DND-41 (cell line): Measurements from ENCODE around the gene METTL24.

Experiments used
- ATAC-seq: fragments of 200-7000 bp; cut with Tn5 transposase; 3 replicates; pipeline ENCODE4 v1.9.1; 2021; ENCODE audit warnings: low read depth; ENCODE audit not compliant: insufficient read depth
- DNase-seq: peaks from one replicate; pipeline ENCODE4 v3.0.0-alpha.2; 2020
- H2AFZ ChIP-seq: 2 replicates; pipeline ENCODE4 v1.6.0; 2012; ENCODE audit warnings: low read depth, low read length
- H3K27ac ChIP-seq: 2 replicates; pipeline ENCODE4 v1.5.1; 2012; ENCODE audit warnings: low read length, inconsistent platforms
- H3K27me3 ChIP-seq: fragments of 200-600 bp; sonication (generic); 2 replicates; pipeline ENCODE4 v1.6.0; 2012; ENCODE audit warnings: low read length, mild to moderate bottlenecking, inconsistent platforms; ENCODE audit not compliant: insufficient read depth, poor library complexity
- H3K36me3 ChIP-seq: 2 replicates; pipeline ENCODE4 v1.5.1; 2012; ENCODE audit warnings: low read length, inconsistent platforms; ENCODE audit not compliant: insufficient read depth
- H3K4me1 ChIP-seq: 2 replicates; pipeline ENCODE4 v1.5.1; 2012; ENCODE audit warnings: mild to moderate bottlenecking, low read length; ENCODE audit not compliant: insufficient read depth
- H3K4me2 ChIP-seq: 2 replicates; pipeline ENCODE4 v1.6.0; 2012; ENCODE audit warnings: mild to moderate bottlenecking, moderate library complexity, low read length, inconsistent platforms; ENCODE audit not compliant: insufficient read depth
- H3K4me3 ChIP-seq, 2 experiments: fragments of 200-600 bp in 1 of 2; shearing (Covaris generic) in 1 of 2; 2 replicates each; pipeline ENCODE4 v1.5.1; 2012 to 2016; ENCODE audit warnings: inconsistent platforms in 2 of 2, low read length in 2 of 2, mild to moderate bottlenecking in 2 of 2, low read depth in 1 of 2, moderate library complexity in 1 of 2
- H3K79me2 ChIP-seq: 2 replicates; pipeline ENCODE4 v1.6.0; 2012; ENCODE audit warnings: low read length, inconsistent platforms; ENCODE audit not compliant: insufficient read depth
- H3K9ac ChIP-seq: 2 replicates; pipeline ENCODE4 v1.6.0; 2012; ENCODE audit warnings: low read depth, mild to moderate bottlenecking, inconsistent platforms, low read length, moderate library complexity
- H3K9me3 ChIP-seq: 2 replicates; pipeline ENCODE4 v1.5.1; 2012; ENCODE audit warnings: low read length, moderate library complexity, mild to moderate bottlenecking, inconsistent platforms; ENCODE audit not compliant: insufficient read depth, severe bottlenecking
- H4K20me1 ChIP-seq: 2 replicates; pipeline ENCODE4 v1.6.0; 2012; ENCODE audit warnings: low read length; ENCODE audit not compliant: insufficient read depth
- EZH2 ChIP-seq: IDR thresholded peaks from 3 replicates; pipeline ENCODE4 v1.6.1; 2012; ENCODE audit warnings: borderline replicate concordance, low read depth, mild to moderate bottlenecking, moderate library complexity, low read length, inconsistent platforms; ENCODE audit not compliant: severe bottlenecking
- TF ChIP-seq, protein P1 (sequence below): IDR thresholded peaks from 2 replicates; pipeline ENCODE4 v1.5.1; 2012; ENCODE audit warnings: borderline replicate concordance, low read length, moderate library complexity, mild to moderate bottlenecking; ENCODE audit not compliant: poor library complexity, severe bottlenecking; ENCODE audit errors: extremely low read depth

Gene METTL24

DNA sequence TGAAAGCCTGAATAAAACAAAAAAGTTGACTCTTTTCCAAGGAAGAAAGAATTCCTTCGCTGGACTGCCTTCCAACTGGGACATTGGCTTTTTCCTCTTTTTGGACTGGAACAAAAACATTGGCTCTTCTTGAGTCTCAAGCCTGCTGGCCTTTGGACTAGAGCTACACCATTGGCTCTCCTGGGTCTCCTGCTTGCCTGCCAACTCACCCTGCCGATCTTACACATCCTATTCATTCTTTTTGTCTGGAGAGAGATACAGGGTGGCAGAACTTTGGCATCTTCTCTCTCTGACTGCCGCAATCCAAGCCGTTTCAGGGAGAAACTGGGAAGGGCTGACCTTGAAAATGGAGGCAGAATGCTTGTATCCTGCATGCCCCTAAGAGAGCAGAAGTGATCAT is 37.1 kb upstream of the METTL24 start:
- DNase-seq (no peak), ATAC-seq (no peak)
- Histone ChIP-seq H3K9me3 (no peaks in the 10 kb centered on the region), H4K20me1 (no peaks in the 10 kb centered on the region), H3K4me2 (no peak overlapping the region), H3K4me3 (no peak overlapping the region), H3K27me3 (no peaks in the 10 kb centered on the region), H3K4me1 (no peaks in the 10 kb centered on the region), H3K9ac (no peak overlapping the region), H3K79me2 (no peaks in the 10 kb centered on the region), H2AFZ (no peak overlapping the region), H3K27ac (no peak overlapping the region), H3K36me3 (no peaks in the 10 kb centered on the region)
- TF ChIP-seq EZH2 = no peak
- TF ChIP-seq, protein P1, sequence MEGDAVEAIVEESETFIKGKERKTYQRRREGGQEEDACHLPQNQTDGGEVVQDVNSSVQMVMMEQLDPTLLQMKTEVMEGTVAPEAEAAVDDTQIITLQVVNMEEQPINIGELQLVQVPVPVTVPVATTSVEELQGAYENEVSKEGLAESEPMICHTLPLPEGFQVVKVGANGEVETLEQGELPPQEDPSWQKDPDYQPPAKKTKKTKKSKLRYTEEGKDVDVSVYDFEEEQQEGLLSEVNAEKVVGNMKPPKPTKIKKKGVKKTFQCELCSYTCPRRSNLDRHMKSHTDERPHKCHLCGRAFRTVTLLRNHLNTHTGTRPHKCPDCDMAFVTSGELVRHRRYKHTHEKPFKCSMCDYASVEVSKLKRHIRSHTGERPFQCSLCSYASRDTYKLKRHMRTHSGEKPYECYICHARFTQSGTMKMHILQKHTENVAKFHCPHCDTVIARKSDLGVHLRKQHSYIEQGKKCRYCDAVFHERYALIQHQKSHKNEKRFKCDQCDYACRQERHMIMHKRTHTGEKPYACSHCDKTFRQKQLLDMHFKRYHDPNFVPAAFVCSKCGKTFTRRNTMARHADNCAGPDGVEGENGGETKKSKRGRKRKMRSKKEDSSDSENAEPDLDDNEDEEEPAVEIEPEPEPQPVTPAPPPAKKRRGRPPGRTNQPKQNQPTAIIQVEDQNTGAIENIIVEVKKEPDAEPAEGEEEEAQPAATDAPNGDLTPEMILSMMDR = no peak

DNA sequence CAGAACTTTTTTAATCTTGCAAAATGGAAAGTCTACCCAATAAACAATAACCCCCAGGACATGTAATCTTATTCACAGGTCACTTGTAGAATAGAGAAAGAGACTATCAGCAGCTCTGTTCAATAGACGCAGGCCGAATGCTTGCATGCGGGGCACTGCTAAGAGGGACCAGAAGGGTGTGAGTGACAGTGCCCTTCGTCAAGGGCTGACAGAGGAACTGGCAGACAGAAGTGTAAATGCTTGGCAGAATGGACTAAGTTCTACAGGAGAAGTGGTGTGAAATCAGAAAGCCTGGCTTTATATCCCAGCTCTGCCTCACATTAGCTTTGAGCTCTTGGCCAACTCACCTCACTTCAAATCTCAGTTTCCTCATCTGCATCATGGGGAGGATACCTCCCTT is 36.3 kb upstream of the METTL24 start:
- no peak overlapping the region for H2AFZ ChIP-seq
- no peaks in the 10 kb centered on the region for H4K20me1 ChIP-seq
- no peaks in the 10 kb centered on the region for H3K27me3 ChIP-seq
- H3K27ac ChIP-seq = no peak overlapping the region
- H3K4me2 ChIP-seq = no peak overlapping the region
- TF ChIP-seq, protein P1 = no peak
- no peak for TF ChIP-seq EZH2
- no peak overlapping the region for H3K9ac ChIP-seq
- no peaks in the 10 kb centered on the region for H3K79me2 ChIP-seq
- H3K4me3 ChIP-seq = no peak overlapping the region
- no peaks in the 10 kb centered on the region for H3K4me1 ChIP-seq
- no peak for ATAC-seq
- DNase-seq = no peak
- no peaks in the 10 kb centered on the region for H3K9me3 ChIP-seq
- H3K36me3 ChIP-seq = no peaks in the 10 kb centered on the region

DNA sequence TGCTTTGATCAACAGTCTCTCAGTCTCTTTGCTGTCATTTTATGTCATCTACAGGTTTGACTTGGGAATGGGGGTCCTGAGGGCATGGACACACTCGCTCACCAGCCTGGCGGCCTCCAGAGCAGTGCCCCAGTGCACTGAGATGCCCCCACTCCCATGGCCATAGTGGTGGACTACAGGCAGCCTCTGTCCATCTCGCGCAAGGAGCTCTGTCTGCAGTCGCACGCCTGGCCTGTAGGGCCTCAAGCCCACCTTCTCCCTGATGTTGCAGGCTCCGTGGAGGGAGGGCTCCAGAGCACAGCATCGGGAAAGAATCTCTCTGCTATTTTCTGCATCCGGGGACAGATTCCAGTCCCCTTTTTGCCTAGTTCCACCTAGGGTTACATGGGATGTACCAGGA is 34.6 kb upstream of the METTL24 start:
- no peak overlapping the region for H2AFZ ChIP-seq
- no peaks in the 10 kb centered on the region for H3K36me3 ChIP-seq

More for the DNA sequence above, 34.6 kb upstream of the METTL24 start:
- H3K27ac ChIP-seq = no peak overlapping the region
- H3K9me3 ChIP-seq = no peaks in the 10 kb centered on the region
- no peak overlapping the region for H3K4me2 ChIP-seq
- H4K20me1 ChIP-seq = no peaks in the 10 kb centered on the region
- TF ChIP-seq, protein P1 = no peak
- no peak for TF ChIP-seq EZH2
- H3K79me2 ChIP-seq = no peaks in the 10 kb centered on the region
- peaks cover 2% of the 10 kb centered on the region for H3K27me3 ChIP-seq
- no peak overlapping the region for H3K9ac ChIP-seq
- DNase-seq (no peak), ATAC-seq (no peak)
- no peak overlapping the region for H3K4me3 ChIP-seq
- H3K4me1 ChIP-seq = no peaks in the 10 kb centered on the region
